Kidney (tissue), 14 donors: ENCODE results near the gene OR11G2. TPM values are rescaled to one million over a fixed set of nuclear protein-coding genes. Genes with fewer than 3 reads are reported as not detected.

ENCODE experiments used
- DNase-seq, 5 donors: peaks; one replicate each; pipeline ENCODE4 v3.0.0-alpha.2; 2013 to 2020
- FAIRE-seq: peaks from 2 replicates; lab custom pipeline; 2012; peaks lifted over from hg19 to GRCh38; lab: Jason Lieb, UNC
- H3K27ac ChIP-seq, 2 donors: one replicate each; pipeline ENCODE4 v1.7.0; 2013; ENCODE audit warnings: low read depth in 2 of 2, low read length in 2 of 2, inconsistent platforms in 1 of 2
- H3K27me3 ChIP-seq: one replicate; pipeline ENCODE4 v1.7.1; 2013; ENCODE audit warnings: low read length, inconsistent platforms; ENCODE audit not compliant: control insufficient read depth, insufficient read depth
- H3K36me3 ChIP-seq, 3 donors: one replicate each; pipeline versions ENCODE4 v1.7.0 to v1.7.1; 2013; ENCODE audit warnings: low read length in 3 of 3, control low read depth in 1 of 3, inconsistent platforms in 1 of 3; ENCODE audit not compliant: insufficient read depth in 3 of 3, control insufficient read depth in 2 of 3
- H3K4me1 ChIP-seq, 3 donors: one replicate each; pipeline versions ENCODE4 v1.7.0 to v1.7.1; 2013; ENCODE audit warnings: low read length in 3 of 3, inconsistent platforms in 1 of 3, low read depth in 1 of 3; ENCODE audit not compliant: control insufficient read depth in 2 of 3, insufficient read depth in 2 of 3
- H3K4me3 ChIP-seq, 3 donors: one replicate each; pipeline versions ENCODE4 v1.7.0 to v1.8.1; 2013; ENCODE audit warnings: low read length in 3 of 3, control low read depth in 1 of 3, inconsistent platforms in 1 of 3
- H3K9ac ChIP-seq, 3 donors: one replicate each; pipeline versions ENCODE4 v1.7.0 to v1.7.1; 2013; ENCODE audit warnings: low read length in 3 of 3, control low read depth in 1 of 3, inconsistent platforms in 1 of 3
- H3K9me3 ChIP-seq, 3 donors: one replicate each; pipeline versions ENCODE4 v1.7.0 to v1.7.1; 2013; ENCODE audit warnings: low read length in 3 of 3, control low read depth in 1 of 3, inconsistent platforms in 1 of 3; ENCODE audit not compliant: control insufficient read depth in 2 of 3, insufficient read depth in 1 of 3
- intact Hi-C: fragments of 100-400 bp; cut with DNase I; formaldehyde crosslinking; loops from one replicate; pipeline ENCODE4 v1.11.1; 2022
- polyA plus RNA-seq: library from polyadenylated mRNA; stranded (reverse); fragments of 350-450 nt; fragmentation: Illumina TruSeq; extraction: RNeasy Lipid Tissue Mini Kit (QIAGEN cat#74804); gene quantifications from one replicate; pipeline ENCODE4 v1.2.3, GENCODE V29; 2014; ENCODE audit warnings: low read depth, low replicate concordance; ENCODE audit not compliant: insufficient read depth
- total RNA-seq: library from RNA; stranded (reverse); fragmentation: NEBNext Ultra II Directional; extraction: Animal tissue kit (Norgen Biotek cat#: 25700); gene quantifications from one replicate; pipeline ENCODE4 v1.2.1, GENCODE V29; 2021
- TF ChIP-seq, protein P1 (sequence below): IDR thresholded peaks from 3 replicates; pipeline ENCODE4 v1.5.1; 2012; ENCODE audit warnings: mild to moderate bottlenecking, moderate library complexity, borderline replicate concordance; ENCODE audit not compliant: insufficient read depth; ENCODE audit errors: extremely low read depth
- donor health status: control.
- donor health status: control.
- donor health status: control.
- donor health status: control.
- donor health status: control.
- donor health status: DM: yes; HTN: yes; CAD: no.
- donor health status: Normal renal cell carcinoma (clear cell type).

OR11G2 gene
- total and polyA plus RNA-seq, 2 donors from 2014 or later: not detected

DNA sequence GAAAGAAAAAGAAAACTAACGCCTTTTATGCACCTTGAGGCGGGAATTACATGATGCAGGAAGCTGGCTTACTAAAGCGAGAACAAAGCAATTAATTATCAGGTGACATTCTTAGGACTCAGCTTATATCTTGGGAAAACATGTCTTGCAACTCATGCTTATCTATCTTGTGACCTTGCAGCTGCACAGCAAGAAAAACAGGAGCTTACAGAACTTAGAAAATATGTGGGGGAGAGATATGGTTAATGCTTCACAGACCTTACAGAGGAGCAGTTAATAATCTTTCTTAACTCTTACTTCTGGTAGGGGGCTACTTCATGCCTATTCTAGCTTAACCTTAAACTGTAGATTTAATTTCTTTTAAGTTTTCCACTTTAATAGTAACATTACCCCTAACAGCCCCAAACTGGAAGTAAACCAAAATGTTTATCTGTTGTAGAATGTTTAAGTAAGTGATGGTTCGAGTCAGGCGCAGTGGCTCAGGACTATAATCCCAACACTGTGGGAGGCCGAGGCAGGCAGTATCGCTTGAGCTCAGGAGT is 13.2 kb upstream of the OR11G2 start:
- no peak overlapping the region for H3K27ac ChIP-seq
- FAIRE-seq (no peak), DNase-seq (no peak)
- H3K4me3 ChIP-seq: no peak overlapping the region
- H3K27me3 ChIP-seq: no peaks in the 10 kb centered on the region
- no peaks in the 10 kb centered on the region for H3K4me1 ChIP-seq
- TF ChIP-seq, protein P1, sequence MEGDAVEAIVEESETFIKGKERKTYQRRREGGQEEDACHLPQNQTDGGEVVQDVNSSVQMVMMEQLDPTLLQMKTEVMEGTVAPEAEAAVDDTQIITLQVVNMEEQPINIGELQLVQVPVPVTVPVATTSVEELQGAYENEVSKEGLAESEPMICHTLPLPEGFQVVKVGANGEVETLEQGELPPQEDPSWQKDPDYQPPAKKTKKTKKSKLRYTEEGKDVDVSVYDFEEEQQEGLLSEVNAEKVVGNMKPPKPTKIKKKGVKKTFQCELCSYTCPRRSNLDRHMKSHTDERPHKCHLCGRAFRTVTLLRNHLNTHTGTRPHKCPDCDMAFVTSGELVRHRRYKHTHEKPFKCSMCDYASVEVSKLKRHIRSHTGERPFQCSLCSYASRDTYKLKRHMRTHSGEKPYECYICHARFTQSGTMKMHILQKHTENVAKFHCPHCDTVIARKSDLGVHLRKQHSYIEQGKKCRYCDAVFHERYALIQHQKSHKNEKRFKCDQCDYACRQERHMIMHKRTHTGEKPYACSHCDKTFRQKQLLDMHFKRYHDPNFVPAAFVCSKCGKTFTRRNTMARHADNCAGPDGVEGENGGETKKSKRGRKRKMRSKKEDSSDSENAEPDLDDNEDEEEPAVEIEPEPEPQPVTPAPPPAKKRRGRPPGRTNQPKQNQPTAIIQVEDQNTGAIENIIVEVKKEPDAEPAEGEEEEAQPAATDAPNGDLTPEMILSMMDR: no peak
- H3K36me3 ChIP-seq: no peaks in the 10 kb centered on the region
- no peak overlapping the region for H3K9ac ChIP-seq
- H3K9me3 ChIP-seq: no peaks in the 10 kb centered on the region
- intact Hi-C loops: no loop called here

DNA sequence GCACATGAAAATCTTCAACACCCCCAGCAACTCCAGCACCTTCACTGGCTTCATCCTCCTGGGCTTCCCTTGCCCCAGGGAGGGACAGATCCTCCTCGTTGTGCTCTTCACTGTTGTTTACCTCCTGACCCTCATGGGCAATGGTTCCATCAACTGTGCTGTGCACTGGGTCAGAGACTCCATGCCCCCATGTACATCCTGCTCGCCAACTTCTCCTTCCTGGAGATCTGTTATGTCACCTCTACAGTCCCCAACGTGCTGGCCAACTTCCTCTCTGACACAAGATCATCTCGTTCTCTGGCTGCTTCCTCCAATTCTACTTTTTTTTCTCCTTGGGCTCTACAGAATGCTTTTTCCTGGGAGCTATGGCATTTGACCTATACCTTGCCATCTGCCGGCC is 11.5 kb upstream of the OR11G2 start:
- H3K4me3 ChIP-seq: no peak overlapping the region
- FAIRE-seq (no peak), DNase-seq (no peak)
- H3K27ac ChIP-seq: no peak overlapping the region
- H3K9me3 ChIP-seq: no peaks in the 10 kb centered on the region
- intact Hi-C loops: no loop called here
- H3K27me3 ChIP-seq: no peaks in the 10 kb centered on the region
- TF ChIP-seq, protein P1: no peak
- no peak overlapping the region for H3K9ac ChIP-seq
- H3K4me1 ChIP-seq: no peaks in the 10 kb centered on the region
- H3K36me3 ChIP-seq: no peaks in the 10 kb centered on the region

DNA sequence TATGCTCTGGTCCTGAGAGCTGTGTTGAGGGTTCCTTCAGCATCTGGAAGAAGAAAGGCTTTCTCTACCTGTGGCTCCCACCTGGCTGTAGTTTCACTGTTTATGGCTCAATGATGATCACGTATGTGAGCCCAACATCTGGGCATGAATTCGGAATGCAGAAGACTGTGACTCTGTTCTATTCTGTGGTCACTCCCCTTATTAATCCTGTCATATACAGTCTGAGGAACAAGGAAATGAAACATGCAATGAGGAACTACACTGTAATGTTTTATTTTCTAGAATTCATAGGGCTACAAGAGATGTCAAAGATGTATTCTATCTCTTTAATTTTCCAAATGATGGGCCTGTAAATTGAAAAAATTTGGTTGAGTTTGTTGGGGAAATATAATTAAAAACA is 10.8 kb upstream of the OR11G2 start:
- no peaks in the 10 kb centered on the region for H3K27me3 ChIP-seq
- H3K9me3 ChIP-seq: no peaks in the 10 kb centered on the region
- FAIRE-seq (no peak), DNase-seq (no peak)
- intact Hi-C loops: no loop called here
- no peaks in the 10 kb centered on the region for H3K4me1 ChIP-seq
- no peaks in the 10 kb centered on the region for H3K36me3 ChIP-seq
- TF ChIP-seq, protein P1: no peak
- H3K9ac ChIP-seq: no peak overlapping the region
- H3K27ac ChIP-seq: no peak overlapping the region
- no peak overlapping the region for H3K4me3 ChIP-seq

DNA sequence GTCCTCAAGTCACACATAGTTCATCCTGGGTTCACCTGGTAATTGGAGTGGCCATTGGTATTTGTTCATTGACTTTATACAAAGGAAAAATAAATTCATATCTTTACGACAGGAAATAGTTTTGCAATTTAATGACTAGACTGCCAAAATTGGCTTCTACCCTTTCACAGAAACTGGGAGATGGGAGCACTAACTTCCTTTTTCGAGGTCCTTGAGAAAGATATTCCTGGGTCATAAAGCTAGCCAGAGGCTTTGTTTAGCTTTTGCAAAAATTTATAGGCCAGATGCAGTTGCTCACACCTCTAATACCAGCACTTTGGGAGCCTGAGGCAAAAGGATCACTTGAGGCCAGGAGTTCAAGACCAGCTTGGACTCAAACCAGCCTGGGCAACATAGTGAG is 10.2 kb upstream of the OR11G2 start:
- FAIRE-seq (no peak), DNase-seq (no peak)
- H3K36me3 ChIP-seq: no peaks in the 10 kb centered on the region
- H3K4me3 ChIP-seq: no peak overlapping the region
- no peaks in the 10 kb centered on the region for H3K9me3 ChIP-seq
- no peak overlapping the region for H3K27ac ChIP-seq
- TF ChIP-seq, protein P1: no peak
- H3K4me1 ChIP-seq: no peaks in the 10 kb centered on the region
- no peaks in the 10 kb centered on the region for H3K27me3 ChIP-seq
- no peak overlapping the region for H3K9ac ChIP-seq
- intact Hi-C loops: no loop called here
